ENCODE measurements around the gene BRIP1.

BRIP1 gene

DNA sequence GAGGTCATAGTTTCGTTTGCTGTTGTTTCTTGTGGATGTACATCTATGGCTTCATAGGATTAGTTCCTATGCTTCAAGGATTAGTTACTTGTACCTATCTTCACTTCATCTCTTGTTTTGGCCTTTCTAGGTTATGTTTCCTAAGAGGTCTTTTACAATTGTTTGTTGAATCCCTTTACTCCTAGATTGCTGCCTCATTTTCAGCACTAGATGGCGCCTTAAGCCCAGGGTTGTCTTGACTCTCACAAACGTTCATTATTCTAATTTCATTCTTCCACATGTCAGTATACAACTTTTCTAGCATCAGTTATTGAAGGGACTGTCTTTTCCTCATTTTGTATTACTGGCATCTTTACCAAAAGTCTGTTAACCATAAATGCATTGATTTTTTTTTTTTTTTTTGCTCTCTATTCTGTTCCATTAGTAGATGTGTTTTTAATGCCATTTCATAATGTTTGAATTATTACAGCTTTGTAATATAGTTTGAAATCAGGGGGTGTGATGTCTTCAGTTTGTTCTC, 227.4 kb downstream of the BRIP1 start:
- Histone ChIP-seq H3K4me1 (ENCODE audit: insufficient read depth, low read length) (no peaks in the 10 kb centered on the region), H3K36me3 (ENCODE audit: insufficient read depth, low read length) (no peaks in the 10 kb centered on the region), H3K9ac (ENCODE audit: low read depth, low read length) (no peak overlapping the region), H3K9me3 (ENCODE audit: control insufficient read depth, insufficient read depth, low read length) (no peaks in the 10 kb centered on the region)

GRCh38 chr17:61634942-61635538, 228.3 kb downstream of the BRIP1 start:
- H3K9ac ChIP-seq (ENCODE audit: low read depth, low read length): no peak overlapping the region
- no peaks in the 10 kb centered on the region for H3K4me1 ChIP-seq (ENCODE audit: insufficient read depth, low read length)

GRCh38 chr17:61634011-61634539, 229.3 kb downstream of the BRIP1 start:
- Histone ChIP-seq H3K36me3 (ENCODE audit: insufficient read depth, low read length) (no peaks in the 10 kb centered on the region), H3K9me3 (ENCODE audit: control insufficient read depth, insufficient read depth, low read length) (no peaks in the 10 kb centered on the region), H3K4me1 (ENCODE audit: insufficient read depth, low read length) (no peaks in the 10 kb centered on the region), H3K9ac (ENCODE audit: low read depth, low read length) (no peak overlapping the region)

More at GRCh38 chr17:61634942-61635538, 228.3 kb downstream of the BRIP1 start:
- no peaks in the 10 kb centered on the region for H3K9me3 ChIP-seq (ENCODE audit: control insufficient read depth, insufficient read depth, low read length)
- H3K36me3 ChIP-seq (ENCODE audit: insufficient read depth, low read length): no peaks in the 10 kb centered on the region

DNA sequence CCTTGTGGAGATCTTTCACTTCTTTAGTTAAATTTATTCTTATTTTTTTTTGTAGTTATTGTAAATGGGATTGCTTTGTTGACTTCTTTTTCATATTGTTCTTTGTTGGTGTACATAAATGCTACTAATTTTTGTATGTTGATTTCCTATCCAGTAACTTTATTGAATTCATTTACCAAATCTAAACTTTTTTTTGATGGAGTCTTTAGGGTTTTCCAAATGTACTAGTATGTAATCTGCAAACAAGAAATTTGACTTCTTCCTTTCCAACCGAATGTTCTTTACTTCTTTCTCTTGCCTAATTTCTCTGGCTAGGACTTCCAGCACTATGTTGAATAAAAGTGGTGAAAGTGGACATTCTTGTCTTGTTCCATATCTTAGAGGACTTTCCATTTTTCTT, 230.5 kb downstream of the BRIP1 start:
- H3K9me3 ChIP-seq (ENCODE audit: control insufficient read depth, insufficient read depth, low read length): no peaks in the 10 kb centered on the region
- no peak overlapping the region for H3K9ac ChIP-seq (ENCODE audit: low read depth, low read length)
- 0 out of 2 replicates have a peak, but pooled peaks cover 2% of the 10 kb centered on the region for H3K4me1 ChIP-seq (ENCODE audit: insufficient read depth, low read length)
- H3K36me3 ChIP-seq (ENCODE audit: insufficient read depth, low read length): no peaks in the 10 kb centered on the region

DNA sequence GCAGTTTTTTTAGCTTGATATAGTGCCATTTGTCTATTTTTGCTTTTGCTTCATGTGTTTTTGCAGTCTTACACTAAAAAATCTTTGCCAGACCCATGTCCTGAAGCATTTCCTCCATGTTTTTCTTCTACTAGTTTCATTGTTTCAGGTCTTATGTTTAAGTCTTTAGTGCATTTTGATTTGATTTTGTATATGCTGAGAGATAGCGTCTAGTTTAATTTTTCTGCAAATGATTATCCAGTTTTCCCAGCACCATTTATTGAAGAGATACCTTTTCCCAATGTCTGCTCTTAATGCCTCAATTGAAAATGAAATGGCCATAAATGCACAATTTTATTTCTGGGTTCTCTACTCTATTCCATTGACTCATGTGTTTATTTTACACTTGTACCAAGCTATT, 231.5 kb downstream of the BRIP1 start:
- Histone ChIP-seq H3K9ac (ENCODE audit: low read depth, low read length) (no peak overlapping the region), H3K9me3 (ENCODE audit: control insufficient read depth, insufficient read depth, low read length) (no peaks in the 10 kb centered on the region), H3K4me1 (ENCODE audit: insufficient read depth, low read length) (0 out of 2 replicates have a peak, but pooled peaks cover 9% of the 10 kb centered on the region), H3K36me3 (ENCODE audit: insufficient read depth, low read length) (no peaks in the 10 kb centered on the region)

Data from ES-I3 (cell line).